Inferior parietal cortex (tissue), 1 donor: ENCODE results near the gene ZBTB24.

Source experiments
- DNase-seq: peaks from one replicate; pipeline ENCODE4 v3.0.0-alpha.2; 2016; ENCODE audit errors: extremely low spot score

ZBTB24 gene

DNA sequence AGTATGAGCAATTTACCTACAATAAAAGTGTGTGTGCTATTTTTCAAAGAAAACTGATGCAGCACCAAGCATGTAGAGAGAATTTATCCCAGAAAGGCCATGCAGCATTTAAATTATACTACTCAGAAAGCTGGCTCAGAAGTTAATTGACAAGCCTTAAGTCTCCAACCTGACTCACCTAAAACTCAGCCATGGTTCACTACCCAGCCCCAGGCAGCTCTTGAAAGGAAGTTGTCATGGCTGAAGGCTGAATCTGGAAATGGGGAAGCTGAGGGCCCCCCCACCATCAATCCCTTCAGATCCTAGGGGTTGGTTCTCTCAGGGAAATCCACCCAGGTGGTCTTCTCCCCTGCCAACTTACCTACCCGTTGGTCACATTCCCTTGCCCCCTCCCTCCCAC lies 62.3 kb downstream of the ZBTB24 start:
- no peak for DNase-seq

DNA sequence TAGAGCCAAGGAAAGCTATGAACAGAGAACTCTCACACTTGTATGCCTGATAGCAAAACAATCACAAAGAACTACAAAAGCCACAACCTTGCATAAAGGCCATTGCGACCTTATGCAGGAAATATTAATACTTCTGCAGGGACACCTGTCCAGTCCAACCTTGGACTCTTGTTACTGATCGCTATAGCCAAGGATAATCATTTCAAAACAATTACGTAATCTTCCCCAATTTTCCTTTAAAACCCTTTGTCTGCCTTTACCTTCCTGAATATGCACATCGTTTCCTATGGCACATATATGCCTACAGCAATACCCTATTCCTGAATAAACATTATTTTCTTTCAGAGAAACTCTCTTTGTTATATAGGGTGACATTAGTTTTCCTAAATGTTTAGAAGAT lies 65.4 kb downstream of the ZBTB24 start:
- DNase-seq = no peak
